ENCODE results near the gene NR6A1. TPM values are rescaled to one million over a fixed set of nuclear protein-coding genes. Genes with fewer than 3 reads are reported as not detected.

NR6A1 gene
- total RNA-seq, 4 donors from 2014 or later: 9.7 to 14.6 (median 12.5) TPM

DNA sequence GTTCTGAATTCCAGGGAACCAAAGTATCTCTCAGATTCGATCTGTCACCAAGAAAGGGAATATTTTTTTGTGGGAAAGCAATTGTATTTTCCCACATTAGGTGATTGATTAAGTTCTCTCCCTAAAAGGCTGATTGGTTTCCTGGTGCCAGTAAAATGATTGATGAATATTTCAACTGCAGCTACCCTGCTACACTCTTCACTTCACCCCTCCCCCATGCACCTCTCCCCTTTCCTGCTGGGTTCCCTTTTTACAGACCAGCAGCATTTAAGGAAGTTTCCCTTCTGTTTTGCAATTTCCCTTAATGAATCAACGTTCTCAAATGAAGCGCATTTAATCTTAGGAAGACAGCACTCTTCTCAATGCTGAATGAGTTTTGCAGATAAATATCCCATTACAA, 13.1 kb downstream of the NR6A1 start:
- H3K27me3 ChIP-seq: peaks cover 28% of the 10 kb centered on the region
- no peaks in the 10 kb centered on the region for H3K9me3 ChIP-seq
- H3K4me1 ChIP-seq: peaks cover 0 to 15% (median 0%) of the 10 kb centered on the region in 4 donors
- no peak for DNase-seq
- no peaks in the 10 kb centered on the region for H3K36me3 ChIP-seq
- no peak overlapping the region for H3K27ac ChIP-seq
- no peak overlapping the region for H3K4me3 ChIP-seq
- in situ Hi-C loops (cut with MboI; ENCODE audit: low pct_ligation_motif_present in 1 of 4, low pct_unique_long_range_greater_than_20kb in 1 of 4, low sequenced_read_pairs in 3 of 4) (no loop called here), intact Hi-C loops (cut with DNase I; ENCODE audit: low total_unique reads) (no loop called here)
- 36 to 43% methylated on average over 3 of the region's 3 CpGs for WGBS, 2 donors (ENCODE audit: low coverage in 1 of 2)
- TF ChIP-seq EP300 (IDR thresholded peaks at IDR 0.05; ENCODE audit: low read depth): no peak
- no peak for TF ChIP-seq POLR2A (IDR thresholded peaks at IDR 0.05)
- TF ChIP-seq, protein P1, sequence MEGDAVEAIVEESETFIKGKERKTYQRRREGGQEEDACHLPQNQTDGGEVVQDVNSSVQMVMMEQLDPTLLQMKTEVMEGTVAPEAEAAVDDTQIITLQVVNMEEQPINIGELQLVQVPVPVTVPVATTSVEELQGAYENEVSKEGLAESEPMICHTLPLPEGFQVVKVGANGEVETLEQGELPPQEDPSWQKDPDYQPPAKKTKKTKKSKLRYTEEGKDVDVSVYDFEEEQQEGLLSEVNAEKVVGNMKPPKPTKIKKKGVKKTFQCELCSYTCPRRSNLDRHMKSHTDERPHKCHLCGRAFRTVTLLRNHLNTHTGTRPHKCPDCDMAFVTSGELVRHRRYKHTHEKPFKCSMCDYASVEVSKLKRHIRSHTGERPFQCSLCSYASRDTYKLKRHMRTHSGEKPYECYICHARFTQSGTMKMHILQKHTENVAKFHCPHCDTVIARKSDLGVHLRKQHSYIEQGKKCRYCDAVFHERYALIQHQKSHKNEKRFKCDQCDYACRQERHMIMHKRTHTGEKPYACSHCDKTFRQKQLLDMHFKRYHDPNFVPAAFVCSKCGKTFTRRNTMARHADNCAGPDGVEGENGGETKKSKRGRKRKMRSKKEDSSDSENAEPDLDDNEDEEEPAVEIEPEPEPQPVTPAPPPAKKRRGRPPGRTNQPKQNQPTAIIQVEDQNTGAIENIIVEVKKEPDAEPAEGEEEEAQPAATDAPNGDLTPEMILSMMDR (IDR thresholded peaks at IDR 0.05): no peak
- no peak for TF ChIP-seq POLR2AphosphoS5 (IDR thresholded peaks at IDR 0.05)

GRCh38 chr9:124757616-124758015, 13.5 kb downstream of the NR6A1 start:
- TF ChIP-seq POLR2A (IDR thresholded peaks at IDR 0.05) (no peak), EP300 (IDR thresholded peaks at IDR 0.05; ENCODE audit: low read depth) (no peak), POLR2AphosphoS5 (IDR thresholded peaks at IDR 0.05) (no peak)
- TF ChIP-seq, protein P1 (IDR thresholded peaks at IDR 0.05): no peak
- in situ Hi-C loops (cut with MboI; ENCODE audit: low pct_ligation_motif_present in 1 of 4, low pct_unique_long_range_greater_than_20kb in 1 of 4, low sequenced_read_pairs in 3 of 4): no loop called here
- Histone ChIP-seq H3K36me3 (no peaks in the 10 kb centered on the region), H3K27ac (no peak overlapping the region), H3K4me1 (peaks cover 0 to 15% (median 0%) of the 10 kb centered on the region in 4 donors), H3K9me3 (no peaks in the 10 kb centered on the region), H3K27me3 (peaks cover 23% of the 10 kb centered on the region), H3K4me3 (no peak overlapping the region)
- DNase-seq: no peak
- intact Hi-C loops (cut with DNase I; ENCODE audit: low total_unique reads): no loop called here
- WGBS, 2 donors (ENCODE audit: low coverage in 1 of 2): 49 to 54% methylated on average over 6 of the region's 6 CpGs

- in situ Hi-C loops (cut with MboI; ENCODE audit: low pct_ligation_motif_present in 1 of 4, low pct_unique_long_range_greater_than_20kb in 1 of 4, low sequenced_read_pairs in 3 of 4) (no loop called here), intact Hi-C loops (cut with DNase I; ENCODE audit: low total_unique reads) (no loop called here)
- no peak for DNase-seq
- H3K36me3 ChIP-seq: no peaks in the 10 kb centered on the region
- TF ChIP-seq, protein P1 (IDR thresholded peaks at IDR 0.05): no peak
- TF ChIP-seq POLR2A (IDR thresholded peaks at IDR 0.05) (no peak), POLR2AphosphoS5 (IDR thresholded peaks at IDR 0.05) (no peak), EP300 (IDR thresholded peaks at IDR 0.05; ENCODE audit: low read depth) (no peak)
- H3K4me3 ChIP-seq: no peak overlapping the region
- WGBS, 2 donors (ENCODE audit: low coverage in 1 of 2): 90 to 94% methylated on average over 2 of the region's 2 CpGs
- peaks cover 0 to 15% (median 0%) of the 10 kb centered on the region in 4 donors for H3K4me1 ChIP-seq
- H3K27me3 ChIP-seq: peaks cover 19% of the 10 kb centered on the region
- H3K9me3 ChIP-seq: no peaks in the 10 kb centered on the region
- H3K27ac ChIP-seq: no peak overlapping the region
Observed at GRCh38 chr9:124756011-124756410, 15.1 kb downstream of the NR6A1 start.

DNA sequence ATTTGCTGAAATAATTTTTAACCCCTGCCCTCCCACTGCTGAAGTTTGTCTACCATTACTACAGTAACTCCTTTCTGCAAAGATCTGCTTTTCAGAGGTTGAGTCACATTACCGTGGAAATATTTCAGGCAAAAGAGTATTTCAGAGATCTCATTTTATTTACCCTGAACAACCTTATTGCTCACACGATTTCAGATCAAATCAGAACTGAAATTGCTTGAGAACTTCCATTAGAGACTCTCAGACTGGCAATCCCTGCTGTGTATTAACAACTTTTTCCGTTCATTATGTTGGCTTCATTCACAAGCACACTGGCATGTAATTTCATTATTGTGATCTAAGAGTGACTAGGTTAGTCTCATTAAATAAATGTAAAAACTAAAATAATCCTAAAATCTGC, 16.1 kb downstream of the NR6A1 start:
- no peak overlapping the region for H3K4me3 ChIP-seq
- DNase-seq: no peak
- intact Hi-C loops (cut with DNase I; ENCODE audit: low total_unique reads): no loop called here
- peaks cover 19% of the 10 kb centered on the region for H3K27me3 ChIP-seq
- in situ Hi-C loops (cut with MboI; ENCODE audit: low pct_ligation_motif_present in 1 of 4, low pct_unique_long_range_greater_than_20kb in 1 of 4, low sequenced_read_pairs in 3 of 4): no loop called here
- H3K9me3 ChIP-seq: no peaks in the 10 kb centered on the region
- TF ChIP-seq, protein P1 (IDR thresholded peaks at IDR 0.05): no peak
- TF ChIP-seq POLR2AphosphoS5 (IDR thresholded peaks at IDR 0.05) (no peak), EP300 (IDR thresholded peaks at IDR 0.05; ENCODE audit: low read depth) (no peak), POLR2A (IDR thresholded peaks at IDR 0.05) (no peak)
- no peak overlapping the region for H3K27ac ChIP-seq
- H3K36me3 ChIP-seq: no peaks in the 10 kb centered on the region
- H3K4me1 ChIP-seq: peaks cover 0 to 15% (median 0%) of the 10 kb centered on the region in 4 donors
- 45 to 60% methylated on average over 3 of the region's 3 CpGs for WGBS, 2 donors (ENCODE audit: low coverage in 1 of 2)
